PFSK-1 (cell line): ENCODE measurements around the gene TBC1D8.

Experiments
- POLR2AphosphoS5 ChIP-seq: IDR thresholded peaks from 2 replicates; pipeline ENCODE4 v1.6.1; 2012; ENCODE audit warnings: low read depth, mild to moderate bottlenecking, control low read depth, low read length, moderate library complexity
- TF ChIP-seq, protein P1 (sequence below), 2 experiments: IDR thresholded peaks; 2 replicates each; pipeline versions ENCODE4 v1.6.1 to v1.8.0; 2011 to 2012; ENCODE audit warnings: low read depth in 2 of 2, low read length in 2 of 2, control low read depth in 1 of 2, inconsistent platforms in 1 of 2, mild to moderate bottlenecking in 1 of 2, moderate library complexity in 1 of 2; ENCODE audit not compliant: insufficient read depth in 1 of 2

DNA sequence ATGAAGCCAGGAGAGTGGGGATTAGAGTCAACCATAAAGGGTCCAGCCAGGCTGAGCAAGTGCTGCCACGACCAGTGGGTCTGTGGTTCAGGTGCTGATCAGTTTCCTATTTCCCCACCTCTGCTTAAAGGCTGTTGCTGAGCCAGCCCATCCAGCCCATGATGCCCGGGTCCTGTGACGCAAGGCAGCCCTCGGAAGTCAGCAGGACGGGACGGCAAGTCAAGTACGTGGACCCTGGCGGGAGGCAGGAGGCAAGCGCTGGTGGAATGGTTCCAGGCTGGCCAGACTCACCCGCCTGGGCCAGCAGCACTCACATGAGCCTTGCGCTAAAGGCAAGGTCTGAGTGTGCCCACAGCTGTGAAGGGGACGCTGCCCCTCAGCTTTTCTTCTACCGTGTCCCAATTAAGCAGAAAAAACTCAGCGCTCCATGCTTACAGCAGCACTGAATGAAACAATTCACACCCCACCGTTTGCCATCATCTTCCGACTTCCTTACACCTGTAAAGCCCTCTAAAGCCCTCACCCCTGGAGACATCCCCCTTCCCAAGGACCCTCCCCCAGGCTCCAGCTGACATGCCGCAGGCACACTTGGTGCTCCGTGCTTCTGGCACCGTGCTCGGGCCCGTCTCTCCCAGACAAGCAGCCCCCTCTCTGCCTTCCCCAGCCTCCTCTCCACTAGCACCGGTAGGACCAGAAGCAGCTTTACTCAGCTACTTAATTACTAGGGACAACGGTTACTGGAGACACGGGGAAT lies 160.4 kb downstream of the TBC1D8 start:
- TF ChIP-seq POLR2AphosphoS5: no peak
- TF ChIP-seq, protein P1, sequence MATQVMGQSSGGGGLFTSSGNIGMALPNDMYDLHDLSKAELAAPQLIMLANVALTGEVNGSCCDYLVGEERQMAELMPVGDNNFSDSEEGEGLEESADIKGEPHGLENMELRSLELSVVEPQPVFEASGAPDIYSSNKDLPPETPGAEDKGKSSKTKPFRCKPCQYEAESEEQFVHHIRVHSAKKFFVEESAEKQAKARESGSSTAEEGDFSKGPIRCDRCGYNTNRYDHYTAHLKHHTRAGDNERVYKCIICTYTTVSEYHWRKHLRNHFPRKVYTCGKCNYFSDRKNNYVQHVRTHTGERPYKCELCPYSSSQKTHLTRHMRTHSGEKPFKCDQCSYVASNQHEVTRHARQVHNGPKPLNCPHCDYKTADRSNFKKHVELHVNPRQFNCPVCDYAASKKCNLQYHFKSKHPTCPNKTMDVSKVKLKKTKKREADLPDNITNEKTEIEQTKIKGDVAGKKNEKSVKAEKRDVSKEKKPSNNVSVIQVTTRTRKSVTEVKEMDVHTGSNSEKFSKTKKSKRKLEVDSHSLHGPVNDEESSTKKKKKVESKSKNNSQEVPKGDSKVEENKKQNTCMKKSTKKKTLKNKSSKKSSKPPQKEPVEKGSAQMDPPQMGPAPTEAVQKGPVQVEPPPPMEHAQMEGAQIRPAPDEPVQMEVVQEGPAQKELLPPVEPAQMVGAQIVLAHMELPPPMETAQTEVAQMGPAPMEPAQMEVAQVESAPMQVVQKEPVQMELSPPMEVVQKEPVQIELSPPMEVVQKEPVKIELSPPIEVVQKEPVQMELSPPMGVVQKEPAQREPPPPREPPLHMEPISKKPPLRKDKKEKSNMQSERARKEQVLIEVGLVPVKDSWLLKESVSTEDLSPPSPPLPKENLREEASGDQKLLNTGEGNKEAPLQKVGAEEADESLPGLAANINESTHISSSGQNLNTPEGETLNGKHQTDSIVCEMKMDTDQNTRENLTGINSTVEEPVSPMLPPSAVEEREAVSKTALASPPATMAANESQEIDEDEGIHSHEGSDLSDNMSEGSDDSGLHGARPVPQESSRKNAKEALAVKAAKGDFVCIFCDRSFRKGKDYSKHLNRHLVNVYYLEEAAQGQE (IDR thresholded peaks at IDR 0.05; ENCODE audit: insufficient read depth in 1 of 2, low read depth in 2 of 2, low read length in 2 of 2): no peak
